CD4-positive, alpha-beta memory T cell (primary cell): ENCODE data around the gene RPP14. TPM values are rescaled to one million over a fixed set of nuclear protein-coding genes. Genes with fewer than 3 reads are reported as not detected.

Source experiments
- CTCF ChIA-PET: fragments of 350-600 bp; sonication (Branson Sonifier 250); formaldehyde crosslinking; loops from one replicate; lab custom pipeline; 2021; ENCODE audit warnings: inconsistent platforms; ENCODE audit not compliant: partially characterized antibody; lab: Charles Lee
- POLR2A ChIA-PET: fragments of 350-600 bp; sonication (Branson Sonifier 250); formaldehyde crosslinking; loops from one replicate; lab custom pipeline; 2021; ENCODE audit not compliant: partially characterized antibody; lab: Charles Lee
- DNase-seq, 5 donors: peaks; one replicate each; pipeline versions ENCODE4 v3.0.0 to v3.0.0-alpha.2; 2020 to 2022; ENCODE audit warnings: mixed read lengths in 1 of 5
- H3K27ac ChIP-seq: one replicate; pipeline ENCODE4 v1.7.0; 2013; ENCODE audit warnings: low read depth, low read length
- H3K27me3 ChIP-seq: 2 replicates; pipeline ENCODE4 v1.7.0; 2013; ENCODE audit warnings: mild to moderate bottlenecking, low read length, moderate library complexity; ENCODE audit not compliant: insufficient read depth
- H3K36me3 ChIP-seq: 2 replicates; pipeline ENCODE4 v1.7.0; 2013; ENCODE audit warnings: mild to moderate bottlenecking, low read length, moderate library complexity; ENCODE audit not compliant: insufficient read depth
- H3K4me1 ChIP-seq: 2 replicates; pipeline ENCODE4 v1.7.0; 2013; ENCODE audit warnings: mild to moderate bottlenecking, low read length, moderate library complexity; ENCODE audit not compliant: insufficient read depth
- H3K4me3 ChIP-seq, 2 donors: one replicate each; pipeline ENCODE4 v1.7.0; 2013; ENCODE audit warnings: low read length in 2 of 2, mild to moderate bottlenecking in 1 of 2
- H3K9me3 ChIP-seq, 2 donors: one replicate each; pipeline ENCODE4 v1.7.0; 2013; ENCODE audit warnings: low read length in 2 of 2, control low read depth in 1 of 2; ENCODE audit not compliant: control insufficient read depth in 1 of 2
- H3K27ac Mint-ChIP-seq, 7 donors: one replicate each; pipeline ENCODE4 v1.8.0; 2020 to 2021; ENCODE audit warnings: mixed read lengths in 7 of 7, mild to moderate bottlenecking in 6 of 7, inconsistent platforms in 3 of 7, moderate library complexity in 3 of 7
- H3K27me3 Mint-ChIP-seq, 2 donors: one replicate each; pipeline ENCODE4 v1.8.0; 2020 to 2021; ENCODE audit warnings: mixed read lengths in 2 of 2
- H3K36me3 Mint-ChIP-seq, 2 donors: one replicate each; pipeline ENCODE4 v1.8.0; 2020 to 2021; ENCODE audit warnings: mixed read lengths in 2 of 2, inconsistent platforms in 1 of 2, mild to moderate bottlenecking in 1 of 2
- H3K4me1 Mint-ChIP-seq, 4 donors: one replicate each; pipeline ENCODE4 v1.8.0; 2020 to 2021; ENCODE audit warnings: mixed read lengths in 4 of 4, mild to moderate bottlenecking in 1 of 4
- H3K4me3 Mint-ChIP-seq, 8 donors: one replicate each; pipeline ENCODE4 v1.8.0; 2020 to 2021; ENCODE audit warnings: mixed read lengths in 8 of 8, mild to moderate bottlenecking in 7 of 8, moderate library complexity in 6 of 8, inconsistent platforms in 3 of 8
- H3K9me3 Mint-ChIP-seq, 8 donors: one replicate each; pipeline ENCODE4 v1.8.0; 2020 to 2021; ENCODE audit warnings: mixed read lengths in 8 of 8, mild to moderate bottlenecking in 5 of 8, inconsistent platforms in 3 of 8, moderate library complexity in 1 of 8
- intact Hi-C: fragments of 100-400 bp; cut with micrococcal nuclease; formaldehyde crosslinking; loops from one replicate; pipeline ENCODE4 v1.15.1; 2023
- polyA plus RNA-seq, 2 donors: library from polyadenylated mRNA; unstranded; fragments of 300-500 nt; fragmentation: Illumina TruSeq; gene quantifications; one replicate each; pipeline ENCODE4 v1.2.3, GENCODE V29; 2021
- total RNA-seq, 2 experiments: library from RNA; stranded (reverse); gene quantifications; one replicate each; pipeline ENCODE4 v1.2.3, GENCODE V29; 2021

The RPP14 gene
- total and polyA plus RNA-seq, 4 experiments from 2014 or later, result 6.1 to 15.4 (median 10.7) TPM

DNA sequence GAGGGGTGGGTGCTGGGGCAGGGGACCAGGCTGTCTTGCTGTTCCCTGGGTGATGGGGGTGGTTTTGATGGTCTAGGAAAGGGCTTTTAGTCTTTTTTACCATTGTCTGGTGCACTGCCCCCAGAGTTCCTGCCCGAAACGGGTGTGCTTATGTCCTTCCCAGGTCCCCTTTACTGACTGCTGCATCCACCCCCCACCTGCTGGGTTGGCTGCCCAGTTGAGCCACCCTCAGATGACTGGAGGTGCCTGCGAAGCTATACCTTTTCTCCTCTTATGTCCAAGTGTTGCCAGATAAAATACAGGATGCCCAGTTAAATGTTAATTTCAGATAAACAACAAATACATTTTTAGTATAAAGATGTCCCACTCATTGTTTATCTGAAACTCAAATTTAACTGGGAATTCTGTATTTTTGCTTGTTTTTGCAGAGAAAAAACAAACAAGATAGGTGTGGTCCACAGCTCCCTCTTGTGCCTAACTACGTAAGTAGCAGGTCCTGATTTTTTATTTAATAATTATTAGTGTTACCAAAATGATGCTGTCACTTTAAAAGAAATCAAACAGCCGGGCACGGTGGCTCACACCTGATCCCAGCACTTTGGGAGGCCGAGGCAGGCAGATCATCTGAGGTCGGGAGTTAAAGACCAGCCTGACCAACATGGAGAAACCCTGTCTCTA is 6.1 kb upstream of the RPP14 start:
- ChIA-PET POLR2A (no interaction called here), CTCF (interaction anchor here (2.0 kb wide), 1 partner anchor 111 kb away, joined by 14 read pairs; no protein-coding TSS in a partner anchor)
- H3K4me3 Mint-ChIP-seq, result no peak overlapping the region
- H3K27ac Mint-ChIP-seq, result no peak overlapping the region
- H3K4me1 ChIP-seq, result no peaks in the 10 kb centered on the region
- peaks cover 15 to 24% of the 10 kb centered on the region in 2 donors for H3K27me3 Mint-ChIP-seq
- no peak overlapping the region for H3K27ac ChIP-seq
- H3K9me3 ChIP-seq, result no peaks in the 10 kb centered on the region
- intact Hi-C loops, result no loop called here
- no peaks in the 10 kb centered on the region for H3K36me3 Mint-ChIP-seq
- no peaks in the 10 kb centered on the region for H3K4me1 Mint-ChIP-seq
- H3K36me3 ChIP-seq, result no peaks in the 10 kb centered on the region
- no peak for DNase-seq
- peaks cover 0 to 11% (median 4%) of the 10 kb centered on the region in 8 donors for H3K9me3 Mint-ChIP-seq
- no peak overlapping the region for H3K4me3 ChIP-seq
- peaks cover 9% of the 10 kb centered on the region for H3K27me3 ChIP-seq

DNA sequence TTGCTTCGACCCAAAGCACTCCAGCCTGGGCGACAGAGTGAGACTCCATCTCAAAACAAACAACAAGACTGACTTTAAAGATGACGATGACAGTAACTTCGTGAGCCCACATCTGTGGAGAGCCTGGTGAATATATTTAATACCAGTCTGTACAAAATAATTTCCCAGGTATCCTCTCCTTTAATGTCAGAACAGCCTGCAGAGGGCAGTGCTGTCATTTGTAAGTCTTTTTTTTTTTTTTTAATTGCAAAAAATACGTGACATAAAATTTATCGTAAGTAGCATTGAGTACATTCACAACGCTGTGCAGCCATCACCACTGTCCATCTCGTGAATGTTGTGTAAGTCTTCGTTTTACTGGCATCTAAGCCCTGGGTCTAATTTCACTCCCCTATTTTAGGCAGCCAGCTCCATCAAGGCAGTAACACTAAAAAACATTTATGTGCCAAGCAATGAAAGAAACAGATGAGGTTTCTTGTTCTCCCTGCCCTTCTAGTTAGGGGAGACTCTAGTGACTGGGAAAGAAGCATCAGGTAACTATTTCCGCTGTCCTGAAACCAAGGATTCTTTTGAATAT is 1.7 kb downstream of the RPP14 start:
- intact Hi-C loops, result loop anchor here (1.0 to 5.0 kb wide), 5 partner anchors 13 to 1625 kb away; partner anchors contain the start of gene TASOR
- H3K4me3 ChIP-seq, result peak overlapping the region; percentile 52 to 80
- CTCF ChIA-PET, result interaction anchor here (0.6 to 5.9 kb wide), 23 partner anchors 10 to 322 kb away, joined by 3 to 89 read pairs (median 12); partner anchors contain the start of genes ABHD6, KCTD6, PDHB and PXK
- H3K4me1 Mint-ChIP-seq, result peaks cover 23 to 37% (median 30%) of the 10 kb centered on the region in 4 donors
- DNase-seq, result peak; percentile 45 to 70 (median 60)
- POLR2A ChIA-PET, result interaction anchor here (1.5 to 4.0 kb wide), 8 partner anchors 13 to 226 kb away, joined by 5 to 40 read pairs (median 18); partner anchors contain the start of genes ABHD6, KCTD6, PDHB and PXK
- H3K27ac Mint-ChIP-seq, result peak overlapping the region; percentile 62 to 99 (median 87)
- H3K27me3 ChIP-seq, result no peaks in the 10 kb centered on the region
- peaks cover 14% of the 10 kb centered on the region for H3K36me3 ChIP-seq
- peak overlapping the region; percentile 93 for H3K27ac ChIP-seq
- H3K4me1 ChIP-seq, result peaks cover 27% of the 10 kb centered on the region
- H3K9me3 Mint-ChIP-seq, result peaks cover 0 to 2% (median 0%) of the 10 kb centered on the region in 8 donors
- H3K36me3 Mint-ChIP-seq, result peaks cover 15 to 37% of the 10 kb centered on the region in 2 donors
- H3K9me3 ChIP-seq, result no peaks in the 10 kb centered on the region
- no peaks in the 10 kb centered on the region for H3K27me3 Mint-ChIP-seq
- peak overlapping the region; percentile 79 to 100 (median 98) for H3K4me3 Mint-ChIP-seq

DNA sequence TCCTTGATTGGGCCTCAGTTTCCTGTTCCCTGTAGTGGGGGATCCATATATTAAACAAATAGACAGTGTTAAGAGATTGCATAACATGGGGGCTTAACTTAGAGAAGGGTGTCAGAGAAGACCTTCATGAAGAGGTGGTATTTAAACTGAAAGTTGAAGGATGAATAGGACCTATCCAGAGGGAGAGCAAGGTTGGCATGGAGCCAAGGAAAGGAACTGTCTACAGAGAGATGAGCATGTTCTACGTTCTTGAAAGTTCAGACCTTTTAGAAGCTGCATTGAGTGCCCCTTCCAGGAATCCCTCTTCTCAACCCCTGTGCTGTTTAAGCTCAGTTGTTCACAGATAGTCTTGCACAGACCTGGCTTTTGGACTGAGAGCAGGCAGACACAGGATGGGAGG is 2.7 kb downstream of the RPP14 start:
- no peaks in the 10 kb centered on the region for H3K9me3 ChIP-seq
- Mint-ChIP-seq H3K36me3 (peaks cover 18 to 47% of the 10 kb centered on the region in 2 donors), H3K27me3 (no peaks in the 10 kb centered on the region), H3K4me1 (peaks cover 24 to 45% (median 33%) of the 10 kb centered on the region in 4 donors), H3K4me3 (peak overlapping the region in 7 of 8 donors; percentile 12 to 100 (median 52)), H3K27ac (peak overlapping the region; percentile 38 to 99 (median 68)), H3K9me3 (peaks cover 0 to 2% (median 0%) of the 10 kb centered on the region in 8 donors)
- H3K27me3 ChIP-seq, result no peaks in the 10 kb centered on the region
- ChIA-PET CTCF (interaction anchor here (1.1 to 5.9 kb wide), 11 partner anchors 9 to 321 kb away, joined by 3 to 89 read pairs (median 17); partner anchors contain the start of genes ABHD6, KCTD6 and PXK), POLR2A (interaction anchor here (4.0 kb wide), 1 partner anchor 125 kb away, joined by 31 read pairs; the partner anchor contains the start of gene PDHB)
- H3K4me1 ChIP-seq, result peaks cover 27% of the 10 kb centered on the region
- no peak for DNase-seq
- intact Hi-C loops, result loop anchor here (5.0 kb wide), 2 partner anchors 131 to 1626 kb away; partner anchors contain the start of gene TASOR
- peaks cover 20% of the 10 kb centered on the region for H3K36me3 ChIP-seq
- no peak overlapping the region for H3K4me3 ChIP-seq
- H3K27ac ChIP-seq, result peak overlapping the region; percentile 18

DNA sequence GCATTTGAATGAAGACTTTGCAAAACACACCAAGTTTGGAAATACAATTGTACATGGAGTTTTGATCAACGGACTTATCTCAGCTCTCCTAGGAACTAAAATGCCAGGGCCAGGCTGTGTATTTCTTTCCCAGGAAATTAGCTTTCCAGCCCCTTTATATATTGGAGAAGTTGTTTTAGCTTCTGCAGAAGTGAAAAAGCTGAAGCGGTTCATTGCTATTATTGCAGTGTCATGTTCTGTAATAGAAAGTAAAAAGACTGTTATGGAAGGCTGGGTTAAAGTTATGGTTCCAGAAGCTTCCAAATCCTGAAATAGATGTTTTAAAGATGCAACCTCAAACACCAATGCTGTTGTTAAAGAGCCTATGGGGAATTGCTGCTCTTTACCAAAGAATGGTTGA is 11.8 kb downstream of the RPP14 start:
- no peak overlapping the region for H3K4me3 ChIP-seq
- ChIA-PET CTCF (interaction anchor here (1.2 to 6.6 kb wide), 4 partner anchors 10 to 249 kb away, joined by 3 to 50 read pairs (median 21); partner anchors contain the start of genes HTD2 and RPP14), POLR2A (no interaction called here)
- no peaks in the 10 kb centered on the region for H3K27me3 Mint-ChIP-seq
- intact Hi-C loops, result no loop called here
- no peak overlapping the region for H3K4me3 Mint-ChIP-seq
- peaks cover 3 to 10% (median 6%) of the 10 kb centered on the region in 4 donors for H3K4me1 Mint-ChIP-seq
- no peaks in the 10 kb centered on the region for H3K9me3 ChIP-seq
- no peak overlapping the region for H3K27ac ChIP-seq
- no peaks in the 10 kb centered on the region for H3K9me3 Mint-ChIP-seq
- no peak for DNase-seq
- H3K36me3 Mint-ChIP-seq, result peaks cover 19 to 60% of the 10 kb centered on the region in 2 donors
- H3K27me3 ChIP-seq, result no peaks in the 10 kb centered on the region
- peak overlapping the region in 1 of 7 donors; percentile 82 for H3K27ac Mint-ChIP-seq
- peaks cover 31% of the 10 kb centered on the region for H3K36me3 ChIP-seq
- no peaks in the 10 kb centered on the region for H3K4me1 ChIP-seq

DNA sequence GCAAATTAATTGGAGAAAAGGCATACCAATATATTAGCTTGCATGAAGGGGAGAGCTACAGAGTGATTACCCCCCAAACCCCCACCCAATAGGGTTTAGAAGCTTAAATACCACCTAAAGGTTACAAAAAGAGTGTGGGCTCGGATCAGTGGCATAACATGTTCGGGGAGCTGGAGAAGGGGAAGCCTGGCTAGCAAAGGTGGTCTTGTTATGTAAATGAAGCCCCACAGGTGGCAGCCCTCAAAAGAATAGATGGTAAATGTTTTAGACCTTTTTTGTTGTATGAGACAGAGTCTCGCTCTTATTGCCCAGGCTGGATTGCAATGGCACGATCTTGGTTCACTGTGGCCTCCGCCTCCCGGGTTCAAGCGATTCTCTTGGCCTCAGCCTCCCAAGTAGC is 15.7 kb downstream of the RPP14 start:
- CTCF ChIA-PET, result interaction anchor here (0.6 to 7.0 kb wide), 12 partner anchors 8 to 309 kb away, joined by 3 to 62 read pairs (median 5); partner anchors contain the start of genes HTD2, PXK and RPP14
- peaks cover 4 to 31% of the 10 kb centered on the region in 2 donors for H3K36me3 Mint-ChIP-seq
- H3K4me1 ChIP-seq, result peaks cover 18% of the 10 kb centered on the region
- no peak overlapping the region for H3K4me3 Mint-ChIP-seq
- H3K27me3 ChIP-seq, result no peaks in the 10 kb centered on the region
- H3K4me3 ChIP-seq, result no peak overlapping the region
- no peaks in the 10 kb centered on the region for H3K9me3 ChIP-seq
- H3K27me3 Mint-ChIP-seq, result no peaks in the 10 kb centered on the region
- no peak overlapping the region for H3K27ac Mint-ChIP-seq
- H3K27ac ChIP-seq, result no peak overlapping the region
- no peaks in the 10 kb centered on the region for H3K9me3 Mint-ChIP-seq
- intact Hi-C loops, result loop anchor here (1.0 to 2.0 kb wide), 5 partner anchors 11 to 309 kb away; partner anchors contain the start of genes HTD2, PXK and RPP14
- POLR2A ChIA-PET, result interaction anchor here (2.0 kb wide), 1 partner anchor 15 kb away, joined by 9 read pairs; the partner anchor contains the start of genes HTD2 and RPP14
- no peak for DNase-seq
- peaks cover 12% of the 10 kb centered on the region for H3K36me3 ChIP-seq
- H3K4me1 Mint-ChIP-seq, result peaks cover 7 to 23% (median 16%) of the 10 kb centered on the region in 4 donors

DNA sequence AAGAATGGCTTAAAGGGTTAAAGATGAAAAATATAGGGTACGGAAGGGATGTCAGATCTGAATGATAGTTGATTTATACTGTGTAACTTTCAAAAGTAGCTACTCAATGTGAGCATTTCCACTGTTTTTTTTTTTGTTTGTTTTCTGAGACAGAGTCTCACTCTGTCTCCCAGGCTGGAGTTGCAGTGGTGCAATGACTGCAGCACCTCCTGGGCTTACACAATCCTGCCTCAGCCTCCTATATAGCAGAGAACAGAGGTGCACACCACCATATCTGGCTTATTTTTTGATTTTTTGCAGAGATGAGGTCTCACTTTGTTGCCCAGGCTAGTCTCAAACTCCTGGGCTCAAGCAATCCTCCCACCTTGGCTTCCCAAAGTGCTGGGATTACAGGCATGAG is 16.7 kb downstream of the RPP14 start:
- H3K27me3 Mint-ChIP-seq, result no peaks in the 10 kb centered on the region
- Histone ChIP-seq H3K4me3 (no peak overlapping the region), H3K27ac (no peak overlapping the region), H3K9me3 (no peaks in the 10 kb centered on the region), H3K4me1 (peaks cover 18% of the 10 kb centered on the region), H3K36me3 (peaks cover 4% of the 10 kb centered on the region), H3K27me3 (no peaks in the 10 kb centered on the region)
- no peak overlapping the region for H3K4me3 Mint-ChIP-seq
- no peak for DNase-seq
- ChIA-PET POLR2A (no interaction called here), CTCF (interaction anchor here (6.6 to 7.0 kb wide), 2 partner anchors 15 to 94 kb away, joined by 50 to 62 read pairs; partner anchors contain the start of genes HTD2 and RPP14)
- no peaks in the 10 kb centered on the region for H3K9me3 Mint-ChIP-seq
- intact Hi-C loops, result no loop called here
- peaks cover 4 to 21% of the 10 kb centered on the region in 2 donors for H3K36me3 Mint-ChIP-seq
- H3K27ac Mint-ChIP-seq, result no peak overlapping the region
- H3K4me1 Mint-ChIP-seq, result peaks cover 7 to 23% (median 16%) of the 10 kb centered on the region in 4 donors
